Muscle of leg (tissue), 11 donors: ENCODE data around the gene SUFU. TPM values are rescaled to one million over a fixed set of nuclear protein-coding genes. Genes with fewer than 3 reads are reported as not detected.

Experiments used
- DNase-seq: peaks from one replicate; pipeline ENCODE4 v3.0.0; 2013
- H3K27ac ChIP-seq: one replicate; pipeline ENCODE4 v1.5.1; 2013; ENCODE audit warnings: mild to moderate bottlenecking, low read length, control low read depth
- H3K27me3 ChIP-seq: one replicate; pipeline ENCODE4 v1.6.1; 2013; ENCODE audit warnings: low read length; ENCODE audit not compliant: control insufficient read depth, insufficient read depth
- H3K36me3 ChIP-seq: one replicate; pipeline ENCODE4 v1.6.1; 2013; ENCODE audit warnings: low read length; ENCODE audit not compliant: control insufficient read depth, insufficient read depth
- H3K4me1 ChIP-seq: one replicate; pipeline ENCODE4 v1.6.1; 2013; ENCODE audit warnings: low read length; ENCODE audit not compliant: control insufficient read depth, insufficient read depth
- H3K4me3 ChIP-seq: one replicate; pipeline ENCODE4 v1.5.1; 2013; ENCODE audit warnings: low read length, control low read depth
- H3K9me3 ChIP-seq: replicated peaks from 2 replicates; pipeline ENCODE4 v1.6.1; 2013; ENCODE audit warnings: low read depth, low read length; ENCODE audit not compliant: control insufficient read depth
- WGBS: methylation state at CpG from one replicate; pipeline ENCODE4 v1.1.5; 2013; ENCODE audit warnings: missing lambda C conversion rate; ENCODE audit not compliant: insufficient coverage; 5-methylcytosine and 5-hydroxymethylcytosine counted together
- polyA plus RNA-seq, 8 donors: library from polyadenylated mRNA; unstranded; fragments of 120-200 nt; gene quantifications; one replicate each; pipeline versions ENCODE4 v1.2.1 to v1.2.3, GENCODE V29; 2013; ENCODE audit warnings: inconsistent platforms in 1 of 8, low replicate concordance in 1 of 8; ENCODE audit not compliant: insufficient read length in 8 of 8, insufficient read depth in 1 of 8
- total RNA-seq: library from RNA; stranded (reverse); fragments of 120-200 nt; gene quantifications from one replicate; pipeline ENCODE4 v1.2.4, GENCODE V29; 2013

The SUFU gene
- total and polyA plus RNA-seq, 9 donors, result 5.1 to 21.5 (median 17.2) TPM

GRCh38 chr10:102642736-102643335 lies 139.1 kb downstream of the SUFU start:
- H3K36me3 ChIP-seq, result peaks cover 12% of the 10 kb centered on the region
- DNase-seq, result peak; percentile 96
- H3K4me3 ChIP-seq, result peak overlapping the region; percentile 68
- 2% methylated on average over 8 of the region's 45 CpGs for WGBS
- H3K27me3 ChIP-seq, result no peaks in the 10 kb centered on the region
- peaks cover 22% of the 10 kb centered on the region for H3K4me1 ChIP-seq
- H3K9me3 ChIP-seq, result no peaks in the 10 kb centered on the region
- peak overlapping the region; percentile 99 for H3K27ac ChIP-seq

- WGBS, result under 1% methylated on average over 33 of the region's 76 CpGs
- Histone ChIP-seq H3K4me3 (peak overlapping the region; percentile 68), H3K27me3 (no peaks in the 10 kb centered on the region), H3K36me3 (peaks cover 16% of the 10 kb centered on the region), H3K4me1 (peaks cover 29% of the 10 kb centered on the region), H3K9me3 (no peaks in the 10 kb centered on the region), H3K27ac (peak overlapping the region; percentile 99)
- peak; percentile 95 for DNase-seq
Measured at GRCh38 chr10:102643336-102644065, 139.7 kb downstream of the SUFU start.

- peak; percentile 68 for DNase-seq
Measured at GRCh38 chr10:102644066-102644645, 140.4 kb downstream of the SUFU start, which contains the start of gene TRIM8. Gene TRIM8, plus strand, starts transcription at chr10:102644479. Its CDS starts 139 bp downstream, at chr10:102644618.

GRCh38 chr10:102644646-102645387 lies 141.0 kb downstream of the SUFU start:
- peak; percentile 88 for DNase-seq
- Histone ChIP-seq H3K27ac (peak overlapping the region; percentile 99), H3K27me3 (no peaks in the 10 kb centered on the region), H3K36me3 (peaks cover 22% of the 10 kb centered on the region), H3K4me3 (peak overlapping the region; percentile 68), H3K4me1 (peaks cover 42% of the 10 kb centered on the region), H3K9me3 (no peaks in the 10 kb centered on the region)
- WGBS, result under 1% methylated on average over 60 of the region's 62 CpGs

More at GRCh38 chr10:102644066-102644645, 140.4 kb downstream of the SUFU start, which contains the start of gene TRIM8:
- under 1% methylated on average over 80 of the region's 80 CpGs for WGBS
- H3K27ac ChIP-seq, result peak within 1 kb of the TSS; percentile 99
- H3K36me3 ChIP-seq, result peaks cover 22% of the 10 kb centered on the region
- no peaks in the 10 kb centered on the region for H3K9me3 ChIP-seq
- peaks cover 35% of the 10 kb centered on the region for H3K4me1 ChIP-seq
- no peaks in the 10 kb centered on the region for H3K27me3 ChIP-seq
- H3K4me3 ChIP-seq, result peak within 1 kb of the TSS; percentile 68

- peak overlapping the region; percentile 68 for H3K4me3 ChIP-seq
- WGBS, result 0% methylated on average over 12 of the region's 12 CpGs
- peaks cover 47% of the 10 kb centered on the region for H3K4me1 ChIP-seq
- no peaks in the 10 kb centered on the region for H3K9me3 ChIP-seq
- DNase-seq, result peak; percentile 92
- no peaks in the 10 kb centered on the region for H3K27me3 ChIP-seq
- peaks cover 25% of the 10 kb centered on the region for H3K36me3 ChIP-seq
- peak overlapping the region; percentile 99 for H3K27ac ChIP-seq
Measured at GRCh38 chr10:102645388-102645740, 141.6 kb downstream of the SUFU start.

GRCh38 chr10:102645741-102646609 lies 142.2 kb downstream of the SUFU start:
- H3K27me3 ChIP-seq, result no peaks in the 10 kb centered on the region
- peak overlapping the region; percentile 99 for H3K27ac ChIP-seq
- WGBS, result 0% methylated on average over 23 of the region's 29 CpGs
- H3K9me3 ChIP-seq, result no peaks in the 10 kb centered on the region
- DNase-seq, result peak; percentile 98
- H3K36me3 ChIP-seq, result peaks cover 31% of the 10 kb centered on the region
- peak overlapping the region; percentile 68 for H3K4me3 ChIP-seq
- peaks cover 54% of the 10 kb centered on the region for H3K4me1 ChIP-seq

- Histone ChIP-seq H3K4me1 (peaks cover 60% of the 10 kb centered on the region), H3K4me3 (peak overlapping the region; percentile 68), H3K36me3 (peaks cover 40% of the 10 kb centered on the region), H3K27ac (peak overlapping the region; percentile 99), H3K9me3 (no peaks in the 10 kb centered on the region), H3K27me3 (no peaks in the 10 kb centered on the region)
- peak; percentile 93 for DNase-seq
- WGBS, result 8% methylated on average over 8 of the region's 18 CpGs
Measured at GRCh38 chr10:102646610-102647442, 143.1 kb downstream of the SUFU start.

GRCh38 chr10:102647443-102648268 lies 143.9 kb downstream of the SUFU start:
- DNase-seq, result no peak
- Histone ChIP-seq H3K4me3 (peak overlapping the region; percentile 68), H3K9me3 (no peaks in the 10 kb centered on the region), H3K36me3 (peaks cover 47% of the 10 kb centered on the region), H3K27me3 (no peaks in the 10 kb centered on the region), H3K27ac (peak overlapping the region; percentile 99), H3K4me1 (peaks cover 64% of the 10 kb centered on the region)
- 56% methylated on average over 3 of the region's 7 CpGs for WGBS
